HG03175 (cell line): ENCODE results near the gene HS6ST3.
"Not testable (repeated sequence)": the region's sequence is repeated elsewhere in the genome, so short reads cannot be mapped to it uniquely, and the experiment has no call there.

Experiments
- ATAC-seq: cut with Tn5 transposase; IDR thresholded peaks from one replicate; pipeline ENCODE4 v1.9.1; 2021; ENCODE audit warnings: mild to moderate bottlenecking, moderate library complexity; ENCODE audit not compliant: unreplicated experiment

The HS6ST3 gene

GRCh38 chr13:96091164-96092117, 1.5 kb downstream of the HS6ST3 start:
- peak; percentile 8 for ATAC-seq

DNA sequence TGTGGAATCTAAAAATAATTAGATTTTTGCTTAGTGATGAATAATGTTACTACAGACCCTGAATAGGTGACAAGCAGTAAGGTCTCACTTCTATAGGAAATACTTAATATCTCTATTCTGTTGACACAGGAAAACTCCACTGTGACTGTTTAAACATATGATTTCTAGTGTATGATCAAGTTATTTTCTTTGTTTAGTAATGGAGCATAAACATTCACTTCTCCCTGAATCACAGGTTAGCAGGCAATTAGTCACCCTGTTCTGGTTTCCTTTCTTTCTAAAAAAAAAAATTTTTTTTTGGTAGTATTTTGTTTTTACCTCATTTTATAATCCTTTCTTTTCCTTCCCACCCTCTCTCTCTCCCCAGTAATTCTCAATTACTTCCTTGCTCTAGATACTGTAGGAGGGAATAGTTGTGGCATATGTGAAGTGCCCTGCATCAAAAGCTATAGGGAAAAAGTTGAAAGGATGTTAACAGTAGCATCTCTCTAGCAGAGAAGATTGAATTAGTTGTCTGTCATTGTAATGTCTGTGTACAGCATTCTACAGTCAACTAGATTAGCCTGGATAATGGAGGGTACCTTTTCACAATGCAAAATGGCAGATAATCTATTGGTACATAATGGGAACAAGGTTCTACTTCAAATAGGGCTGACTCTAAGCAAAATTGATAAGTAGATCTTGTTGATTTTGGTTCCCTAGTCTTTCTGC, 3.5 kb downstream of the HS6ST3 start:
- no peak for ATAC-seq

GRCh38 chr13:96100457-96101220, 10.7 kb downstream of the HS6ST3 start:
- no peak for ATAC-seq

DNA sequence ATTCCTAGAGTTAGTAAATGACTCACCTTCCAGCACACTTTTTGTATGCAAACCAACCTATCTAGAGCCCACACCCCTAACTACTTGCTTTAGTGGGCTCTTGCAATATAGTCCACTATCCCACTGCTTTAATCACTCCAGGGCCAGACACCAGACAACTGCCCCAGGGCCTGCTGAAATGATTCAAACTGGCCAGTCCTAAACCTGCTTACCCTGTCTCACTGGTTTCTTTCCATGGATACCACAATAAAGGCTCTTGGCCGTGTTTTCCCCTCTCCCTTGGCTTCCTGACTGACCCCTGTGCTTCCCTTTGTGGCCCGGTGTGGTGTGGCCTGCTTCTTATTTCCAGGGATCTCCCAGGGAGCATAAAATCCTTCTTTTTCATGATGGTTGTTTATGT, 14.6 kb downstream of the HS6ST3 start:
- no peak for ATAC-seq

- not testable (repeated sequence) for ATAC-seq
These were observed 18.2 kb downstream of the HS6ST3 start for GRCh38 chr13:96108072-96108471.

DNA sequence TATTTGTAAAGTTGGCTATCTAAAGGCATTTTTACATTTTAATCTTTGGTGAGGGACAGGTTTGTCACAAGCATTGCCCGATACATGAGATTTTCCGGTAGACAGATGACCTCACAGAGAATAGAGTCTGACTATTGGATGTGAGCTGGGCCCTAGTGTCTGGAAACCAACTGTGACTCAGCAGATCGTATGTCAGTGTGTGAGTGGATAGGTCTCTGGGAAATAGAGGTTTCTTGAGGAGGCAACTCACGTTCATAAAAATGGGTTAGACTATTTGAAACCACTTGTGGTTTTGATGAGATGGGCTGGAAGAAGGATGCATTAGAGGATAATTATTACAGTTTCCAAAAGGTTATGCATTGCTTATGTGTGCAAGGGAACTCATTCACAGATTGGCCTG, 19.2 kb downstream of the HS6ST3 start:
- ATAC-seq = no peak

DNA sequence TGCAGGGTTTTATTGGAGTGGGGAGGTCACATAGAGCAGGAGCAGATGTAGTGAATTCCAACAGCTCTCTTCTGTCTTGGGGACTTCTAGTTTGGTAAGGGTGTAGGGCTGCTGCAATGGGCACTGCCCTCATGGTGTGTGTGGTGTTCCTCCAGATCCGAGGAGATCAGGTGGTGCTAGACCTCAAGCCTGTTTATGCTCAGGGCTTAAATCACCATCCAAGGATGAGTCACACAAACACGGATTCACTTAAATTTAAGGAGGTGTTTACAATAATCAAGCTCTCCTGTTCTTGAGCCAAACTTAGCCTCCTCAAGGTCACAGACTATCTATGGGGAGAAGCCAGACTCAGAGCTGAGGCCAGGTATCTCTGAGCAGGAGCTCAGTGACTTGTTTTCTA, 23.0 kb downstream of the HS6ST3 start:
- no peak for ATAC-seq

GRCh38 chr13:96115368-96115767, 25.5 kb downstream of the HS6ST3 start:
- ATAC-seq = not testable (repeated sequence)

DNA sequence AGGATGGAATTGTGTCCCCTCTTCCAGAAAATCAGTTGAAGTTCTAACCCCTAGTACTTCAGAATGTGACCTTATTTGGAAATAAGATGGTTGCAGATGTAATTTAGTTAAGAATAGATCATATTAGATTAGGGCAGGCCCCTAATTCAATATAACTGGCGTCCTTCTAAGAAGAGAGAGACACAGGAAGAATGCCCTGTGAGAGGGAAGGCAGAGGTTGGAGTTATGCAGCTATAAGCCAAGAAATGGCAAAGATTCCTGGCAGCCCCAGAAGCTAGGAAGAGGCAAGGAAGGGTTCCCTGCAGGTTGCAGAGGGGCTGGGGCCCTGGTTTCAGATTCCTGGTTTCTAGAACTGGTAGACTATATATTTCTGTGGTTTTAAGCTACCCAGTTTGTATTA, 30.0 kb downstream of the HS6ST3 start:
- no peak for ATAC-seq

DNA sequence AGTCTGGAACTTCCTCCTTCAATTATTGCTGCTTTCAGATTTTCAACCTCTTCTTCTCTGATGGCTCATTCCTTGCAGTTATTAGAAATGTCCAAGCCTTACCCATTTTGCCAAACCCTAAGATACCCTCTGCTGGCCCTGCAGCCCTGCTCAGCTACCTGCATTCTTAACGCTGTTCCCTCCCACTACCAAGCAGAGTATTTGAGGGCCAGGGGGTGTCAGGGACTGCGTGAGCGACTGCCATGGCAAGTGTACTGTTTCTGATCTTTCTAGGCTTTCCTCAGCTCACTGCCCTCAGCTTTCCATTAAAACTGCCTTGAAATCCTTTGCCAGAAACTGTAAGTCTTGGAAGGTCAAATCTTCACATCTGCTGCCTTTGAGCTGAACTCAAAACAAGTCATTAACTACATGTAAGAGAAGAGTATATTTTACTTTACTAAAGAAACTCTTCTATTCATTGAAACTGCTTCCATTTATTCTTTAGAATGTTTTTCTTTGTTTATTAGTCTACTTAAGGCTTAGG, 41.0 kb downstream of the HS6ST3 start:
- no peak for ATAC-seq

DNA sequence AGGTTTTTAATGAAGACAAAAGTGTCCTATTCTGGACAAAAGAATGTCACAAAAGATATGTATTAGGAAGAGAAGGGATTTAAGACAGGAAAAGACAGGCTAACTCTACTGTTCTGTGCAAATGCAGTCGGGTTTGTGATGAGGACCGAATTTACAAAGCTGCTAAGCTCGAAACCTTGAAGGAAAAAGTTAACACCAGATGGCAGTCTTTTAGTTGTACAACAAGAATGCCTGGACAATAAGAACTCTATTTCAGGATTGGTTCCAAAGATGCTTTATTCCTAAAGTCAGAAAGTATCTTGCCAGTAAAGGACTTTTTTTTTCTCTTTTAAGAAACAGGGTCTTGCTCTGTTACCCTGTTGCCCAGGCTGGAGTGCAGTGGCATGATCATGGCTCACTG, 51.1 kb downstream of the HS6ST3 start:
- no peak for ATAC-seq

DNA sequence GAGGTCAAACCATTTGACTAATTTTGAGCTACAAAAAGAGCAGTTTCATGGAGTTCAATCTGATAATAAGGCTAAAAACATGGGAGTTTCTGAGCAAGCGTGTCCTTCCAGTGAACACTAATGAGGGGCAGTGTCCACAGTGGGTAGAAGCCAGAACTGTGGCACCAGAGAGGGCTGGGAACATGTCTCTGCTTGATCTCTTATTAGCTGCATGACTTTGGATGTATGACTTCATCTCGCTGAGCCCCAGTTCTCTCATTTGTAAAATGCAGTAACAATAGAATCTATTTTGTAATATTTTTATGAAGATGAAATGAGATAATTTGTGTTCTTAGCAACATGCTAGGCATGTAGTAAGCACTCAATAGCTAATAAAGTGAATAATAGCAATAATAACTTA, 69.8 kb downstream of the HS6ST3 start:
- no peak for ATAC-seq

- ATAC-seq = no peak
These were observed 71.2 kb downstream of the HS6ST3 start for GRCh38 chr13:96161141-96161540.

GRCh38 chr13:96165840-96166239, 75.9 kb downstream of the HS6ST3 start:
- no peak for ATAC-seq

GRCh38 chr13:96172066-96172465, 82.2 kb downstream of the HS6ST3 start:
- ATAC-seq = no peak

DNA sequence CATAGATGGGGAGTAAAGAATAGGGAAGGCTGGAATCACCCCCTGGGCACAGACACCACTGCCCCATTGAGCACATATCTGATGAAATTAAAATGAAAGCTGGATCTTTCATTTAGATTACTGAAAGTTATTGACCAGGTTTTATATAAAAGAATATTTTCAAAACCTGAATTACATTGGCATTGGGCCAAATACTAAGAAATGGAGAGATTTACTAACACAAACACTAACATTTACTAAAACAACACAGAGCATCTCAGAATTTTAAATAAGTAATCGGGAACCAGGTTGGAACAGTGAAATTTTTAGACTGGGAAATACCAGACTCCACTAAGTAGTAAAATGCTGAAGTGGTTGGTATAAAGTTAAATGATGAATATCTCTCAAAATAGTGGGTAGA, 88.9 kb downstream of the HS6ST3 start:
- ATAC-seq = no peak

- ATAC-seq = no peak
These were observed 89.4 kb downstream of the HS6ST3 start for GRCh38 chr13:96179309-96179708.

- no peak for ATAC-seq
These were observed 92.0 kb downstream of the HS6ST3 start for GRCh38 chr13:96181911-96182310.

DNA sequence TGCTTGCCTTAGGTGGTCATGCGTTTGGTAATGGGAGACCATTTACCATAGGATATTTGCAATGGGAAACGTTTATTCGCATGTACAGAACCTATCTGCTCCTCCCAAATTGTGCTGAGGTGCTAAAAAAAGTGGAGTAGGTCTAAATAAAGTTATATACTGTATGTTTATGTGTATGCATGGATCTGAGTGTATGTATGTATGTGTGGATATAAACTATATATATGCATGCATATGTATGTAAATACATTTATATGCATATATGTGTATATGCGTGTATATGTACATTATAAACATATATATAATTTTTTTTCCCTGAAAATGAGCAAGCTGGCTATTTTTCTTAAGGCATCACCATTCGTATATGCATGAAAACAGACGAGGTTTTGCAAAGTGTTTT, 95.9 kb downstream of the HS6ST3 start:
- ATAC-seq = no peak

GRCh38 chr13:96191367-96191766, 101.5 kb downstream of the HS6ST3 start:
- no peak for ATAC-seq

GRCh38 chr13:96193728-96194310, 103.9 kb downstream of the HS6ST3 start:
- ATAC-seq = no peak
